T-helper 1 cell treated with Interleukin-12 subunit alpha and Interleukin-12 subunit beta and Interleukin-4 antibody, amounts not matched to agents 30 ng/mL and 1 ng/mL, for 36 hours (primary cell): ENCODE measurements around the gene CASKIN2. TPM values are rescaled to one million over a fixed set of nuclear protein-coding genes. Genes with fewer than 3 reads are reported as not detected.

Experiments used
- intact Hi-C: fragments of 100-400 bp; cut with micrococcal nuclease; formaldehyde crosslinking; loops from one replicate; pipeline ENCODE4 v1.15.1; 2024
- total RNA-seq: library from RNA; stranded (reverse); gene quantifications from 2 replicates; pipeline ENCODE4 v1.2.3, GENCODE V29; 2022

CASKIN2 gene
- total RNA-seq, 1 donor from 2014 or later = 0.74 TPM

DNA sequence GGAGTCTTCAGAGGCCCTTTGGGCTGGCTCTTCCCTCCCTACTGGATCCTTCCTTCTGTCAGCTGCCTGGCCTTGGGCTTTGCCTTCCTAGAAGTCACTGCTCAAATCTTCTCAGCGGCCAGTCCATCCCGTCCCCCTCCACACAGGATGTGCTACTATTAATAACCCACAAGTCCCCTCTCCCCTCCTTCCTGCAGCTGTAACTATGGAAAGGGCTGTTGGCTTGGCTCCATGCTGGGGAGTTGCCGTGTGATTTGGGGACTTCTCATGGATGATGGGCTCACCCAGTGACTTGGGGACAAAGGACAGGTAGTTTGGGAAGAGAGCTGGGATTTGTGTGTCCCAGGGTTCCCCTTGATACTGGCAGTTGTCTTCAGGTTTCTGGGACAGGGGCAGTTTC is 39.5 kb downstream of the CASKIN2 start:
- intact Hi-C loops = no loop called here

GRCh38 chr17:75475144-75475835 is 40.0 kb downstream of the CASKIN2 start:
- intact Hi-C loops = no loop called here

DNA sequence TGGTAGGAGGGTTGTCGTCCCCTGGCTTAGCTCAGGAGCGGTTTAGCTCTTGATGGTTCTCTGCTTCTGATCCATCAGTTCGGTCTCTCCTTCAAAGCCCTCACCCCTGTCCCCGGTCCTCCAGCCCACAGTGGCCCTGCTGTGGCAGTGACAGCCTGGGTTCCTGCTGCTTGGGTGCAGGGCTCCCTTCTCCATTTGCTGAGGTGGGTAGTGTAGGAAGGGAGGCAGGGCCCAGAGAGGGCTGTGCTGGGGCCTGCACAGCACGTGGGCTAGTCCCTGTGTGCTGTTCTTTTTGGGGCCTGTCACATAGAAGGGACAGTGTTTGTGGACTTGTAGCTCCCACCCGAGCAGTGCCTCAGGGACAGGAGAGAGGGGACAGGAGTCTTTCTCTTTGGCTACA is 40.6 kb downstream of the CASKIN2 start:
- intact Hi-C loops = no loop called here

- intact Hi-C loops = no loop called here
Measured at GRCh38 chr17:75473246-75473645, 42.1 kb downstream of the CASKIN2 start.

DNA sequence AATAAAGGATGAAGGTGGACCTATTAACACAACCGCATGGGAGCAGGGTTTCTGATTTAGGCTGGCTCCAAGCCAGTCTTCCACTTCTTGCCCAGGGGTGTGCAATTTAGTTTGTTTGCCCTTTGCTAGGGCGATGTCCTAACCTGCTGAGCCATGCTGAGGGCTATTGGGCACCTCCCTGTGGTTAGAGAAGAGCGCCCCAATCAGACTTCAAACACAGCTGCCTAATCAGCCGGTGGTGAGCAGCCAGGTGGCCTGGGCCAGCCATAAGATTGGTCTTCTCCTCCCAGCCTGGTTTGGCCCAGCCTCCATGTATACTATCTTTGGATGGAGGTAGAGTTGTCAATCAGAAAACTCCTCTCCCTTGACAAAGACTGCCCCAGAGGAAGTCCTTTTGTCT is 43.2 kb downstream of the CASKIN2 start:
- intact Hi-C loops = no loop called here

DNA sequence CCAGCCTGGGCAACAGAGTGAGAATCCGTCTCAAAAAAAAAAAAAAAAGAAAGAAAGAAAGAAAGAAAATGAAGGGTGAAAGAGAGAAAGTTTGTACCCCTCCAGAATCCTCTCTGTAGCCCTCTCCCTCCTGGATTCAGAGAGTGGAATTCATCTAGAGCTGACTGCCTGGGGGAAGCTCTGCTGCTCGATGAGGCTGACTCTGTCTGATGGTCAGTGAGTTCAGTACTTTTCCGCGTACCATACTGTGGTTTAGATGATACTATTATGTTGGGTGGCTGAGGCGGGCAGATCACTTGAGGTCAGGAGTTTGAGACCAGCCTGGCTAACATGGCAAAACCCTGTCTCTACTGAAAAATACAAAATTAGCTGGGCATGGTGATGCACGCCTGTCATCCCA is 44.1 kb downstream of the CASKIN2 start:
- intact Hi-C loops = no loop called here

- intact Hi-C loops = no loop called here
Measured at GRCh38 chr17:75468779-75469373, 46.5 kb downstream of the CASKIN2 start.

GRCh38 chr17:75468291-75468754 is 47.0 kb downstream of the CASKIN2 start:
- intact Hi-C loops = no loop called here

- intact Hi-C loops = no loop called here
Measured at GRCh38 chr17:75465039-75465438, 50.3 kb downstream of the CASKIN2 start.

GRCh38 chr17:75463603-75464002 is 51.7 kb downstream of the CASKIN2 start:
- intact Hi-C loops = no loop called here

DNA sequence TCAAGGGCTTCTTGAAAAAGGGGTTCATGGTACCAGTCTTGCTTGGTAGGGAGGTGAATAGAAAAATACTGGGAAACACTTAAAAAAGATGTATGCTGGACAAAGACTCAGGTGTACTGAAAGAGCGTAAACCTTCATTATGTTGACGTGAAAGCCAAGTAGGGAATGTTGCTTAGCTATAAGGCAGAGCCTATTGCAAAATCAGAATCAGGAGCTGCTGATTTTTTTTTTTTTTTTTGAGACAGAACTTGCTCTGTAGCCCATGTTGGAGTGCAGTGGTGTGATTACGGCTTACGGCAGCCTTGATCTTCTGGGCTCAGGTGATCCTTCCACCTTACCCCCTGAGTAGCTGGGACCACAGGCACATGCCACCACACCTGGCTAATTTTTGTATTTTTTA is 55.0 kb downstream of the CASKIN2 start:
- intact Hi-C loops = no loop called here

DNA sequence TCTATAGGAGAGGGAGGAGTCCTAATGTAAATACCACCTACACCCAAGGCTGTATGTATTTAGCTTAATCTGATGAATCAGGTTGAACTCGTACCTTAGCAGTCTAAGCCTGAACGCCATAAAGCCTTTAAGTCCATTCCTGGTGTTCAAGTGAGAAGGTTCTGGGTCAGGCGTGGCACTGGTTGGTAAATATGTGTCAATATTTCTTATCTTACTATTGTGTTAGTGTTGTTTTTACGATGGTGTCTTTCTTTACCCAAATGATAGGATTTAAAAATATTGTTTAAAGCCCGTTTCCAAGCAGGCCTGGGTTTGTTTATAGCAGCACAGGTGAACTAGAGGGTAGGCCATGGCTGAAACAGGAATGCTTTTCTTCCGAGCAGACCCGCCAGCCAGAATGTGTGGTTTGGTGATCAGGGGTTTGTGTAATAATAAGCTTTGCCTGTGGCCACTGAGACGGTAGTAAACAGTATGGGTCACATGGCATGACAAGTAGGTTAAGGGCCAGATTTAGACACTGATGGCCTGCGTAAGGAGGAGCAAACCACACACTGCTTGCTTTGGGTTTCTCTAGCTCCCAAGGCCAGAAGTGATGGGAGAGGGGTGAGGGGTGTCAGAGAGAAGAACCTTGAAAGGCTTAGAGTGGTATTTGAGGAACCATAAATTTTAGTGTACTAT is 55.6 kb downstream of the CASKIN2 start:
- intact Hi-C loops = loop anchor here (10.0 kb wide), 1 partner anchor 395 kb away; the partner anchor contains the start of gene WBP2

DNA sequence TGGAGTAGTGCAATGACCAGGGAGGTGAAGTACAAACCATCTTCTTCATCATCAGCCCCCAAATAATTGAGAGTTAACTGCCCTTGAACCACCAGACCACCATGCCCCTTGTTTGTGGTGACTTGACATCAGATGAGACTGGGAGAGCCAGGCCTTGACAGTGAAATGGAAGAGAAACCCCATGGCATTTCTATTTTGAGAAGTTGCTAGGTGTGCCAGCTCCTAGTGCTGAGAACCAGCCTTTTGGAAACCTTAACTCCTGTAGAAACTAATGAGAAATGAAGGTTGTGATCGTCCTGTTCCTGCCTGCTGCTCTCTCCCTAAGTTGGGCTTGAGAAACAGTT is 56.1 kb downstream of the CASKIN2 start:
- intact Hi-C loops = loop anchor here (10.0 kb wide), 1 partner anchor 396 kb away; the partner anchor contains the start of gene WBP2

- intact Hi-C loops = loop anchor here (2.0 to 10.0 kb wide), 2 partner anchors 168 to 398 kb away; partner anchors contain the start of genes SLC25A19 and WBP2
Measured at GRCh38 chr17:75457047-75457654, 58.2 kb downstream of the CASKIN2 start.

GRCh38 chr17:75456417-75457046 is 58.8 kb downstream of the CASKIN2 start, which contains the start of gene TMEM94:
Gene TMEM94 (plus strand): TSS chr17:75456635. CDS start chr17:75471906, 15,271 bp downstream.
- intact Hi-C loops = loop anchor here (1.0 to 10.0 kb wide), 10 partner anchors 30 to 583 kb away; partner anchors contain the start of genes ACOX1, GRB2, LLGL2 and RECQL5

- intact Hi-C loops = loop anchor here (1.0 to 10.0 kb wide), 10 partner anchors 30 to 583 kb away; partner anchors contain the start of genes ACOX1, GRB2, LLGL2 and RECQL5
Measured at GRCh38 chr17:75456039-75456416, 59.3 kb downstream of the CASKIN2 start.

- intact Hi-C loops = loop anchor here (10.0 kb wide), 1 partner anchor 400 kb away; the partner anchor contains the start of gene WBP2
Measured at GRCh38 chr17:75454672-75455071, 60.7 kb downstream of the CASKIN2 start.

- intact Hi-C loops = loop anchor here (10.0 kb wide), 1 partner anchor 401 kb away; the partner anchor contains the start of gene WBP2
Measured at GRCh38 chr17:75454193-75454592, 61.1 kb downstream of the CASKIN2 start.

DNA sequence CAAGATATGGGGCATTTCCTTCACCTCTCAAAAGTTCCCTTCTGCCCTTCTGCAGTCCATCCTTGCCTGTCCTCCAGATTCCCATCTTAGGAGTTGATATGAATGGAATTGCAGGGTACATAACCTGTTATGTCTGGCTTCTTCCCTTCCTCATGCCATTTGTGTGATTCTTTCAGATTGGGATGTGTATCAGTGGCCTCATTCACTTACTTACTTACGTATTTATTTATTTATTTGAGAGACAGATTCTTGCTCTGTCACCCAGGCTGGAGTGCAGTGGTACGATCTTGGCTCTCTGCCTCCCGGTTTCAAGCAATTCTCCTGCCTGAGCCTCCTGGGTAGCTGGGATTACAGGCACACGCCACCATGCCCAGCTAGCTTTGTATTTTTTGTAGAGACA is 65.1 kb downstream of the CASKIN2 start:
- intact Hi-C loops = loop anchor here (10.0 kb wide), 1 partner anchor 405 kb away; the partner anchor contains the start of gene WBP2
